Astrocyte of the hippocampus (primary cell): ENCODE measurements around the gene MAPK10.
"Not testable (repeated sequence)": the region's sequence is repeated elsewhere in the genome, so short reads cannot be mapped to it uniquely, and the experiment has no call there.

Experiments used
- DNase-seq: peaks from one replicate; pipeline ENCODE4 v3.0.0; 2011; ENCODE audit warnings: low read depth, low spot score

MAPK10 gene

GRCh38 chr4:86184901-86185285 is 175.0 kb downstream of the MAPK10 start:
- DNase-seq = no peak

GRCh38 chr4:86184216-86184900 is 175.5 kb downstream of the MAPK10 start:
- DNase-seq = no peak

- peak; percentile 16 for DNase-seq
Measured at GRCh38 chr4:86181585-86181984, 178.3 kb downstream of the MAPK10 start.

GRCh38 chr4:86178211-86178610 is 181.6 kb downstream of the MAPK10 start:
- DNase-seq = no peak

GRCh38 chr4:86174506-86174905 is 185.3 kb downstream of the MAPK10 start:
- DNase-seq = no peak

- DNase-seq = not testable (repeated sequence)
Measured at GRCh38 chr4:86168335-86168734, 191.5 kb downstream of the MAPK10 start.

GRCh38 chr4:86160426-86160825 is 199.4 kb downstream of the MAPK10 start:
- DNase-seq = peak; percentile 71

- DNase-seq = no peak
Measured at GRCh38 chr4:86159216-86159615, 200.6 kb downstream of the MAPK10 start.

GRCh38 chr4:86156531-86156930 is 203.3 kb downstream of the MAPK10 start:
- peak; percentile 9 for DNase-seq

GRCh38 chr4:86155766-86156165 is 204.1 kb downstream of the MAPK10 start:
- no peak for DNase-seq

GRCh38 chr4:86152454-86152853 is 207.4 kb downstream of the MAPK10 start:
- DNase-seq = no peak

GRCh38 chr4:86151196-86151595 is 208.7 kb downstream of the MAPK10 start:
- no peak for DNase-seq

GRCh38 chr4:86141161-86141560 is 218.7 kb downstream of the MAPK10 start:
- no peak for DNase-seq

- no peak for DNase-seq
Measured at GRCh38 chr4:86132468-86132867, 227.4 kb downstream of the MAPK10 start.

- no peak for DNase-seq
Measured at GRCh38 chr4:86131456-86131855, 228.4 kb downstream of the MAPK10 start.

- no peak for DNase-seq
Measured at GRCh38 chr4:86130160-86130933, 229.5 kb downstream of the MAPK10 start.

GRCh38 chr4:86129546-86129945 is 230.3 kb downstream of the MAPK10 start:
- DNase-seq = no peak

GRCh38 chr4:86122404-86122803 is 237.4 kb downstream of the MAPK10 start:
- no peak for DNase-seq

GRCh38 chr4:86118711-86119110 is 241.1 kb downstream of the MAPK10 start:
- DNase-seq = no peak

GRCh38 chr4:86117705-86118302 is 242.0 kb downstream of the MAPK10 start:
- DNase-seq = peak; percentile 89

GRCh38 chr4:86114563-86114962 is 245.3 kb downstream of the MAPK10 start:
- DNase-seq = no peak

GRCh38 chr4:86108834-86109233 is 251.0 kb downstream of the MAPK10 start:
- DNase-seq = no peak

- DNase-seq = no peak
Measured at GRCh38 chr4:86108137-86108536, 251.7 kb downstream of the MAPK10 start.
